GM18520 (cell line): ENCODE data around the gene STPG3.

Source experiments
- ATAC-seq: cut with Tn5 transposase; IDR thresholded peaks from one replicate; pipeline ENCODE4 v1.9.1; 2021; ENCODE audit not compliant: unreplicated experiment

STPG3 gene

GRCh38 chr9:137299203-137299565, 48.1 kb downstream of the STPG3 start:
- ATAC-seq: no peak

- no peak for ATAC-seq
Measured at GRCh38 chr9:137299938-137300337, 48.9 kb downstream of the STPG3 start.

GRCh38 chr9:137300567-137301080, 49.5 kb downstream of the STPG3 start:
- ATAC-seq: no peak

GRCh38 chr9:137301081-137301947, 50.2 kb downstream of the STPG3 start:
- ATAC-seq: no peak

- ATAC-seq: peak; percentile 68
Measured at GRCh38 chr9:137302118-137302448, 51.0 kb downstream of the STPG3 start, which contains the start of gene NRARP. Gene NRARP (minus strand): TSS chr9:137302271. CDS start chr9:137301928, 343 bp downstream.

GRCh38 chr9:137302449-137303150, 51.5 kb downstream of the STPG3 start:
- ATAC-seq: peak; percentile 29
